Measurements from ENCODE around the gene SGSM1. TPM values are rescaled to one million over a fixed set of nuclear protein-coding genes. Genes with fewer than 3 reads are reported as not detected.

SGSM1 gene, protein sequence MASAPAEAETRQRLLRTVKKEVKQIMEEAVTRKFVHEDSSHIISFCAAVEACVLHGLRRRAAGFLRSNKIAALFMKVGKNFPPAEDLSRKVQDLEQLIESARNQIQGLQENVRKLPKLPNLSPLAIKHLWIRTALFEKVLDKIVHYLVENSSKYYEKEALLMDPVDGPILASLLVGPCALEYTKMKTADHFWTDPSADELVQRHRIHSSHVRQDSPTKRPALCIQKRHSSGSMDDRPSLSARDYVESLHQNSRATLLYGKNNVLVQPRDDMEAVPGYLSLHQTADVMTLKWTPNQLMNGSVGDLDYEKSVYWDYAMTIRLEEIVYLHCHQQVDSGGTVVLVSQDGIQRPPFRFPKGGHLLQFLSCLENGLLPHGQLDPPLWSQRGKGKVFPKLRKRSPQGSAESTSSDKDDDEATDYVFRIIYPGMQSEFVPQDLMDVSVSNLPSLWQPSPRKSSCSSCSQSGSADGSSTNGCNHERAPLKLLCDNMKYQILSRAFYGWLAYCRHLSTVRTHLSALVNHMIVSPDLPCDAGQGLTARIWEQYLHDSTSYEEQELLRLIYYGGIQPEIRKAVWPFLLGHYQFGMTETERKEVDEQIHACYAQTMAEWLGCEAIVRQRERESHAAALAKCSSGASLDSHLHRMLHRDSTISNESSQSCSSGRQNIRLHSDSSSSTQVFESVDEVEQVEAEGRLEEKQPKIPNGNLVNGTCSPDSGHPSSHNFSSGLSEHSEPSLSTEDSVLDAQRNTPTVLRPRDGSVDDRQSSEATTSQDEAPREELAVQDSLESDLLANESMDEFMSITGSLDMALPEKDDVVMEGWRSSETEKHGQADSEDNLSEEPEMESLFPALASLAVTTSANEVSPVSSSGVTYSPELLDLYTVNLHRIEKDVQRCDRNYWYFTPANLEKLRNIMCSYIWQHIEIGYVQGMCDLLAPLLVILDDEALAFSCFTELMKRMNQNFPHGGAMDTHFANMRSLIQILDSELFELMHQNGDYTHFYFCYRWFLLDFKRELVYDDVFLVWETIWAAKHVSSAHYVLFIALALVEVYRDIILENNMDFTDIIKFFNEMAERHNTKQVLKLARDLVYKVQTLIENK
- 1 to 10 TPM; 3.6 to 4.6 TPM for total RNA-seq

DNA sequence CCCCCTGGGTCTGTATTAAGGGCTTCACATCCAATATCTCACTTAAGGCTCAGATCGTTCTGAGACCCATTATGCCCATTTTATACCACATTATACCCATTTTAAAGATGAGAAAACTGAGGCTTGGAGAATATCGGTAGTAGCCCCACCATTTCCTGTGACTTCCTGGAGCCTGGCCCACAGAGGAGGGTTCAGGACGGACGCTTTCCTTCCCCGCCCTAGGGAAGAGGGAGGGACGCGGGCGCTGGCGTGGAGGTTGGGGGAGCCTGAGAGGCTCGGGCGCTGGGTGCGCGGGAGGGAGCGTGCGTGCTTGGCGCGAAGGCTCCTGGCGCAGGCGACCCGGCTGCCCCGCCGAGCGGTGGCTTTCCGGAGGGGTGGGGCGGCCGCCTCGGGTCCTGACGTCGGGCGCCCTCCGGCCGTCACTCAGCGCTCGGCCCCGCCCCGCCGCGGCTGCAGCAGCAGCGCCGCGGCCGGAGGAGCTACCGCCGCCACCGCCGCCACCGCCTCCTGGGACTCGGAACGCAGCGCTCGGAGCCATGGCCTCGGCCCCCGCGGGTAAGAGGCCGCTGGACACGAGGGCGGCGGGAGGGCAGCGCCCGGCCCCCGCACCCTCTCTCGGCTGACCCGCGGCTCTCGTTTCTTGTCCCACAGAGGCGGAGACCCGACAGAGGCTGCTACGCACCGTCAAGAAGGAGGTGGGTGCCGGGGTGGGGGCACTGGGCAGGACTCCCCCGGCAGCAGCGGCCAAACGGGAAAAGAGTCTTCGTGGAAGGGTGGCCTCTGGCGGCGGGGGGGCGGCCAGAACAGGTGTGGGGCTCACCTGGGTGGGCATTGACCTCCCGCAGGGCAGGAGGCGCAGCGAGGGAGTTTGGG is at the start of gene SGSM1:
Gene SGSM1 (plus strand): TSS at position 422 of the 873 bp plus-strand sequence. CDS start 115 bp downstream, at position 537.
- H3K27ac ChIP-seq, result peak within 1 kb of the TSS in 3 of 4 donors; percentile 66 to 74 (median 68)
- no peaks in the 10 kb centered on the region for H3K27me3 ChIP-seq
- H3K36me3 ChIP-seq (replicated peaks in 1 of 2; ENCODE audit: insufficient read depth in 1 of 2, low read depth in 2 of 2), result no peaks in the 10 kb centered on the region
- peak; percentile 59 to 67 (median 59) for TF ChIP-seq POLR2A (IDR thresholded peaks at IDR 0.05)
- TF ChIP-seq, protein P1, sequence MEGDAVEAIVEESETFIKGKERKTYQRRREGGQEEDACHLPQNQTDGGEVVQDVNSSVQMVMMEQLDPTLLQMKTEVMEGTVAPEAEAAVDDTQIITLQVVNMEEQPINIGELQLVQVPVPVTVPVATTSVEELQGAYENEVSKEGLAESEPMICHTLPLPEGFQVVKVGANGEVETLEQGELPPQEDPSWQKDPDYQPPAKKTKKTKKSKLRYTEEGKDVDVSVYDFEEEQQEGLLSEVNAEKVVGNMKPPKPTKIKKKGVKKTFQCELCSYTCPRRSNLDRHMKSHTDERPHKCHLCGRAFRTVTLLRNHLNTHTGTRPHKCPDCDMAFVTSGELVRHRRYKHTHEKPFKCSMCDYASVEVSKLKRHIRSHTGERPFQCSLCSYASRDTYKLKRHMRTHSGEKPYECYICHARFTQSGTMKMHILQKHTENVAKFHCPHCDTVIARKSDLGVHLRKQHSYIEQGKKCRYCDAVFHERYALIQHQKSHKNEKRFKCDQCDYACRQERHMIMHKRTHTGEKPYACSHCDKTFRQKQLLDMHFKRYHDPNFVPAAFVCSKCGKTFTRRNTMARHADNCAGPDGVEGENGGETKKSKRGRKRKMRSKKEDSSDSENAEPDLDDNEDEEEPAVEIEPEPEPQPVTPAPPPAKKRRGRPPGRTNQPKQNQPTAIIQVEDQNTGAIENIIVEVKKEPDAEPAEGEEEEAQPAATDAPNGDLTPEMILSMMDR (IDR thresholded peaks at IDR 0.05), result no peak
- H3K4me3 ChIP-seq, result peak within 1 kb of the TSS; percentile 37 to 47
- no peaks in the 10 kb centered on the region for H3K9me3 ChIP-seq
- 0 to 2% methylated on average over 11 to 54 of the region's 80 CpGs for WGBS, 2 donors
- peaks cover 26% of the 10 kb centered on the region for H3K4me1 ChIP-seq
- ATAC-seq (peak; percentile 94), DNase-seq (peak; percentile 86 to 93 (median 88))
- intact Hi-C loops (cut with DNase I), result no loop called here

DNA sequence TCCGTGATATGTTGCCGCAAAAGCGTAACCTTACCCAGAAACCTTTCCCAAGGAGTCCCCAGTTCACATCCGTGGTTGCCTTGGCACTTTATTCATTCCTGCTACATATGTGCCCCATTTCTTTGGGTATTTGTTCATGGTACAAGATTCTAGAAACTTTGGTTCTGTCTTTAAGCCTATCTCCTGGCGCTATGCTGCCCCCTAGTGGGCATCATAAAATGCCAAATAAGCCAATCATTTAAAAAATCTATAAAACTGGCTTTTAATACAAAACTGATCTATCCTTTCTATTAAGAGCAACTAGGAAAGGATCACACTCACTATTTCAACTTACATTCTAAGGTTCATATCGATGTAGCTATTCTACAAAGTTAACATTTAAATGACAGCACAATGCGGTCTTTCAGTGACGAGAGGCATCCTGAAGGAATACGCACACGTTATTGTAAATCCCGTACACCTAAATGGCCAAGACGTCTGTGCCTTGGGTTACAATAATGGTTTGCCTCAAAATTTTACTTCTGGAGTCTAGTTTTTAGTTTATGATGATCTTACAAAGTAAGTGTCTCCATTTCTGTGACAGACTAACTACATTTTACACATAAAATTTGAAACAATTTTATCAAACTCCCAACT is 47.7 kb upstream of the SGSM1 start:
- intact Hi-C loops (cut with DNase I), result no loop called here
- WGBS, 2 donors, result 52 to 56% methylated on average over 12 of the region's 12 CpGs
- ATAC-seq, result no peak

DNA sequence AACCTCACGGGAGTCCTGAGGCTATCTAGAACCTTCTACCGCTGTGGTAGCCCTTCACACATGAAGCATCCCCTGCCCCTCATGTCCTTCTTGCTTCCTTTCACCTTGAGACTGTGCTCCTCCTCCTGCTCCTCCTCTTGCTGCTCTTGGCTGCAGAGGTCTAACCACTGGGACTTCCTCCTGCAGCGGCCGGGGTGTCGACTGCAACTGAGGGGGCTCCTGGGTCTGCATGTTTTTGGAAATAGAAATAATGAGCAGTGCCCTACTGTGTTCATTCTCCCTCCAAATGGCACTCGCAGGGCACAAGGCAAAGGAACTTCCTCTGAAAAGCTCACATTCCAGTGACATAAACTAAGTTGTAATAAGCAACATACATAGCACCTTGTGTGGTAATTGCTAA is 46.2 kb upstream of the SGSM1 start:
- Histone ChIP-seq H3K9me3 (no peaks in the 10 kb centered on the region), H3K27me3 (no peaks in the 10 kb centered on the region), H3K36me3 (replicated peaks in 1 of 2; ENCODE audit: insufficient read depth in 1 of 2, low read depth in 2 of 2) (no peaks in the 10 kb centered on the region), H3K27ac (no peak overlapping the region), H3K4me1 (no peaks in the 10 kb centered on the region), H3K4me3 (no peak overlapping the region)
- DNase-seq (no peak), ATAC-seq (no peak)
- 56 to 63% methylated on average over 5 to 6 of the region's 6 CpGs for WGBS, 2 donors
- TF ChIP-seq, protein P1 (IDR thresholded peaks at IDR 0.05), result no peak
- TF ChIP-seq POLR2A (IDR thresholded peaks at IDR 0.05), result no peak
- intact Hi-C loops (cut with DNase I), result loop anchor here (10.0 kb wide), 1 partner anchor 295 kb away; no protein-coding TSS in a partner anchor

More for the DNA sequence above, 47.7 kb upstream of the SGSM1 start:
- no peak overlapping the region for H3K27ac ChIP-seq
- TF ChIP-seq, protein P1 (IDR thresholded peaks at IDR 0.05), result peak; percentile 52 to 86 (median 79)
- TF ChIP-seq POLR2A (IDR thresholded peaks at IDR 0.05), result no peak
- no peaks in the 10 kb centered on the region for H3K36me3 ChIP-seq (replicated peaks in 1 of 2; ENCODE audit: insufficient read depth in 1 of 2, low read depth in 2 of 2)
- no peak overlapping the region for H3K4me3 ChIP-seq
- H3K9me3 ChIP-seq, result no peaks in the 10 kb centered on the region
- no peaks in the 10 kb centered on the region for H3K27me3 ChIP-seq
- peak; percentile 57 to 66 (median 62) for DNase-seq
- H3K4me1 ChIP-seq, result no peaks in the 10 kb centered on the region
